Retinal pigment epithelial cell (primary cell): Measurements from ENCODE around the gene GGTLC2.

Experiments
- DNase-seq: peaks from one replicate; pipeline ENCODE4 v3.0.0-alpha.2; 2010; ENCODE audit warnings: low read depth
- H3K4me3 ChIP-seq: 2 replicates; pipeline ENCODE4 v1.5.1; 2011; ENCODE audit warnings: mild to moderate bottlenecking, low read length, control low read depth, moderate library complexity
- TF ChIP-seq, protein P1 (sequence below): conservative IDR thresholded peaks from 2 replicates; pipeline ENCODE4 v1.5.1; 2011; ENCODE audit warnings: low read depth, low read length, control low read depth, inconsistent platforms

GGTLC2 gene

DNA sequence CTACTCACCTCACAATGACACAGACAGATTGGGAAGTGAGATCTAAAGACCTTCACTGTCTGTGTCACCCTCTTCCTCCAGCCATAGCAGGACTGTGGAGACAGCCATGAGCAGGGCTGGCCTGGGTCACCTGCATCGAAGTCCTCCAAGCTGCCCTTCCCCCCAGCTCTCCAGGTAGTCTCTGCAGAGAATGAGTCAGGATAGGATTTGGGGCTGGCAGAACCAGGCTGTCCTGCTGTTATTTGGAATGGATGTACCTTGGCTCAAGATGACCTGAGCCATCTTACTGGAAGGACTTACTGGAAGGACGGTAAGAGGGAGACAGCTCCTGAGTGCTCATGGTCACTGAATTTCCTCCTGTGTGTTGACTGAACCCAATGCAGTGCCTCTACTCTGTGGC lies 29.2 kb downstream of the GGTLC2 start:
- no peak for DNase-seq
- TF ChIP-seq, protein P1, sequence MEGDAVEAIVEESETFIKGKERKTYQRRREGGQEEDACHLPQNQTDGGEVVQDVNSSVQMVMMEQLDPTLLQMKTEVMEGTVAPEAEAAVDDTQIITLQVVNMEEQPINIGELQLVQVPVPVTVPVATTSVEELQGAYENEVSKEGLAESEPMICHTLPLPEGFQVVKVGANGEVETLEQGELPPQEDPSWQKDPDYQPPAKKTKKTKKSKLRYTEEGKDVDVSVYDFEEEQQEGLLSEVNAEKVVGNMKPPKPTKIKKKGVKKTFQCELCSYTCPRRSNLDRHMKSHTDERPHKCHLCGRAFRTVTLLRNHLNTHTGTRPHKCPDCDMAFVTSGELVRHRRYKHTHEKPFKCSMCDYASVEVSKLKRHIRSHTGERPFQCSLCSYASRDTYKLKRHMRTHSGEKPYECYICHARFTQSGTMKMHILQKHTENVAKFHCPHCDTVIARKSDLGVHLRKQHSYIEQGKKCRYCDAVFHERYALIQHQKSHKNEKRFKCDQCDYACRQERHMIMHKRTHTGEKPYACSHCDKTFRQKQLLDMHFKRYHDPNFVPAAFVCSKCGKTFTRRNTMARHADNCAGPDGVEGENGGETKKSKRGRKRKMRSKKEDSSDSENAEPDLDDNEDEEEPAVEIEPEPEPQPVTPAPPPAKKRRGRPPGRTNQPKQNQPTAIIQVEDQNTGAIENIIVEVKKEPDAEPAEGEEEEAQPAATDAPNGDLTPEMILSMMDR = no peak
- H3K4me3 ChIP-seq = no peak overlapping the region

DNA sequence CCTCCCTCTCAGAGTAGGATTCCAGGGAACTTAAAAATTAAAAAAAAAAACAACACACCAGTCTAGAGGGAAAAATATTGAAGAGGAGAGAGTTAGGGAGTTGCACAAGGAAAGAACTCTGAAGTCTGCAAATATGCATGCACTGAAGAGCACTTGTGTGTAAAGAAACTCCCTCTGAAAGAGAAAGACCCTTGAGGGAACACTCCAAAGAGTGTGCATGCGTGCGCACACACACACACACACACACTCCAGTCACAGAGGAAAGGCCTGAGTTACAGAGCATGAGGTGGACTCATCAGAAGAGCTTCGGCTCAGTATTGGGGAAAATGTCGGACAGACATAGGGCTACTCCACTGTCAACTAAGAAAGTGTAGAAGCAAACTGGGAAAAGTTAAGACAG lies 30.1 kb downstream of the GGTLC2 start:
- no peak overlapping the region for H3K4me3 ChIP-seq
- no peak for DNase-seq
- TF ChIP-seq, protein P1 = no peak

DNA sequence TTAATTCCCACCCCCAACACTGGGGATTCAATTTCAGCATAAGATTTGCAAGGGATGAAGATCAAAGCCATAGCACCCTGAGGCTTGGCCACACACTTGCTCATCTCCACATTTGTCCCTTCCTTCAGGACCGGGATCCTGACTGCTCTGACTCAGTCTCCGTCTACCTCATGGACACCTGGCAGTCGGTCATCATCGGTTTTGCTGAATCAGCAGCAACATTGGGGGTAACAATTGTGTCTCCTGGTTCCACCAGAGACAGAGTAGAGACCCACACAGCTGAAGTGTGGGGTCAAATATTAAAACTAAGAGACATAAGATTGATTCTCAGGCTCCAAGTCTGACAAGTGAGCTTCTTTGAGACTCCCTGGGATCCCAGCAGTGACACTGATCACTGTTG lies 34.6 kb downstream of the GGTLC2 start:
- TF ChIP-seq, protein P1 = no peak
- no peak overlapping the region for H3K4me3 ChIP-seq
- DNase-seq = no peak

DNA sequence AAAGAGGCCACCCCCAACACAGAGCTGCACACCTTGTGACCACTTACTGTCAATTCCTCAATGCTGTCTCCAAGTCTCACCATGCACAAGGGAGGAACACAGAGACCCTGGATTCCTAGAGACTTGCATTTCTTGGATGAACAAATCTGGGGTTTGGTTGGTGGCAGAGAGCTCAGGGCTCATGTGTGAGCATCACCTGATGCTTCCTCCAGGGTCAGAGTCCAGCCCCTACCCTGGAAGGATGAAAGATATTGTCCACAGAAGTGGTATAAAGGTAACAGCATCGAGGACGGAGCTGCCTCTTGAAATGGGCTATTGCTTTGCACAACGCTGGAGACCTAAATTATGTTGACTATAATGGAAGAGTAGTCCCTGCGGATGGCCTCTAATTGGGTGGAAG lies 36.0 kb downstream of the GGTLC2 start:
- H3K4me3 ChIP-seq = no peak overlapping the region
- TF ChIP-seq, protein P1 = no peak
- no peak for DNase-seq

DNA sequence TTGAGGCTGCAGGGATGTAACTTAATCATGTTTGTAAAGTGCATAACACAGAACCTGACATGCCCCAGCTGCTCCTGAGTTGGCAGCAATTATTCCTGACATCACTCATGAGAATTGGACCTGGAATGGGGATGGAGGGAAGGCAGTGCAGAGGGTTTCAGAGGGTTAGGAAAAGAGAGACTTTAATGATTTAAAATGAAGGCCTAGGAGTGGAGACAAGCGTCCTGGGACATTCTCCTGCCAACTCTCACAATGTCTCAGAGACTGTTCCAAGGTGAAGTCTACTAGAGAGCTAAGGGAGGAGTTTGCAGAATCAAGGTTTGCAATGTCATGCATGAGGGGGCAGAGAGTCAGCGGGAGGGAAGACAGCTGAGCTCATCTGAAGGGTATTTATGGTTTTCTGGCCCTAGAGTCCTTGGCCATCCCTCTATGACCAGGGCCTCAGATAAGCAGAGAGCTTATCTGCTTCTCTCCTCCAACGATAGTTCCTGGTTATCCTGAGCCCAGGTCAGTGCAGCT lies 36.9 kb downstream of the GGTLC2 start:
- no peak for DNase-seq
- TF ChIP-seq, protein P1 = no peak
- no peak overlapping the region for H3K4me3 ChIP-seq

DNA sequence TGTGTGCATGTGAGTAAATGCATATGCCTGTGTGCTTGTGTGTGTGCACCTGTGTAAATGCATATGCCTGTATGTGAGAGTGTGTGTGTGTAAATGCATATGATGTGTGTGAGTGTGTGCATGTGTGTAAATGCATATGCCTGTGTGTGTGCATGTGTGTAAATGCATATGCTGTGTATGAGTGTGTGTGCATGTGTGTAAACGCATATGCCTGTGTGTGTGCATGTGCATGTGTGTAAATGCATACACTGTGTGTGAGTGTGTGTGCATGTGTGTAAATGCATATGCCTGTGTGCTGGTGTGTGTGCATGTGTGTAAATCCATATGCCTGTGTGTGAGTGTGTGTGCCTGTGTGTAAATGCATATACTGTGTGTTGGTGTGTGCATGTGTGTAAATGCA lies 37.8 kb downstream of the GGTLC2 start:
- TF ChIP-seq, protein P1 = no peak
- H3K4me3 ChIP-seq = no peak overlapping the region
- DNase-seq = no peak

DNA sequence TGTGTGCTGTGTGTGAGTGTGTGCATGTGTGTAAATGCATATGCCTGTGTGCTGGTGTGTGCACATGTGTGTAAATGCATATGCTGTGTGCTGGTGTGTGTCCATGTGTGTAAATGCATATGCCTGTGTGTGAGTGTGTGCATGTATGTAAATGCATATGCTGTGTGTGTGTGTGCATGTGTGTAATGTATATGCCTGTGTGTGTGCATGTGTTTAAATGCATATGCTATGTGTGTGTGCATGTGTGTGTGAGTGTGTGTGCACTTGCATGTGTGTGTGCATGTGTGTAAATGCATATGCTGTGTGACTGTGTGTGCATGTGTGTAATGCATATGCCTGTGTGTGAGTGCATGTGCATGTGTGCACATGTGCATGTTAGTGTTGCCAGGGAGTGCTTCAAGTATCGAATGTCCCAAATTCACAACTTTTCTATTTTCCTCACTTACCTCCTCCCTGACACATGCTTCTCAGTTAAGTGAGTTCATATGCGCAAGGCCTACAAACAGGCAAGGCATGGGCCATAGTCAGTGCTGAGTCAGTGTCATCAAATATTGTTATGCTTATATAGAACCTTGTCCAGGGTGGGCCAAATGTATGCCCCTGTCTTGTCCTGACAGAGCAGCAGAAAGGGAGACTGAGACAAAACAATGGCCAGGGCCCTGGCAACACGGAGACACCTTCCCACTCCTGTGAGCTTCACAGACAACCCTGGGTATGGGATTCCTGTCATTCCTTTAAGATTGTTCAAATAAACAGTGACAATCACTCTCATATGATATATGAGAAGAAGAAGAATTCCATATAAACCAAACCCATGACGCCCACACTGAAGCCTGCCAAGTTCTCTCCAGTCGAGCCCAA lies 38.6 kb downstream of the GGTLC2 start:
- no peak overlapping the region for H3K4me3 ChIP-seq
- DNase-seq = no peak

More for the DNA sequence above, 38.6 kb downstream of the GGTLC2 start:
- TF ChIP-seq, protein P1 = no peak
